Upper lobe of right lung (tissue), 1 donor: ENCODE results near the gene MYOG. TPM values are rescaled to one million over a fixed set of nuclear protein-coding genes. Genes with fewer than 3 reads are reported as not detected.

Source experiments
- ATAC-seq: fragments of 200-7000 bp; cut with Tn5 transposase; one replicate; pipeline ENCODE4 v1.9.1; 2020; ENCODE audit warnings: mild to moderate bottlenecking, moderate library complexity
- DNase-seq: peaks from one replicate; pipeline ENCODE4 v3.0.0-alpha.2; 2020
- H3K27ac ChIP-seq: fragments of 200-600 bp; one replicate; pipeline ENCODE4 v1.8.0; 2022
- H3K27me3 ChIP-seq: fragments of 200-600 bp; one replicate; pipeline ENCODE4 v1.8.0; 2022; ENCODE audit warnings: mild to moderate bottlenecking
- H3K36me3 ChIP-seq: fragments of 200-600 bp; one replicate; pipeline ENCODE4 v1.8.0; 2022
- H3K4me1 ChIP-seq: fragments of 200-600 bp; one replicate; pipeline ENCODE4 v1.8.0; 2022
- H3K4me3 ChIP-seq: fragments of 200-600 bp; one replicate; pipeline ENCODE4 v1.8.0; 2022; ENCODE audit warnings: mild to moderate bottlenecking
- H3K9me3 ChIP-seq: fragments of 200-600 bp; one replicate; pipeline ENCODE4 v1.8.0; 2022
- CTCF ChIP-seq: fragments of 200-600 bp; IDR thresholded peaks from one replicate; pipeline ENCODE4 v1.8.0; 2022; ENCODE audit warnings: antibody characterized with exemption
- intact Hi-C: fragments of 100-400 bp; cut with DNase I; formaldehyde crosslinking; loops from one replicate; pipeline ENCODE4 v1.11.0; 2022
- total RNA-seq: library from RNA; stranded (reverse); fragmentation: NEBNext Ultra II Directional; extraction: Animal tissue kit (Norgen Biotek cat#: 25700); gene quantifications from one replicate; pipeline ENCODE4 v1.2.1, GENCODE V29; 2021
- donor health status: DM: no; HTN: yes; CAD: no; lungs with severe emphysema.

Gene MYOG
- total RNA-seq, 1 donor from 2014 or later = not detected

- H3K4me1 ChIP-seq = peaks cover 3% of the 10 kb centered on the region
- H3K9me3 ChIP-seq = no peaks in the 10 kb centered on the region
- no peak for TF ChIP-seq CTCF
- intact Hi-C loops = loop anchor here (5.0 kb wide), 1 partner anchor 181 kb away; no protein-coding TSS in a partner anchor
- H3K27me3 ChIP-seq = no peaks in the 10 kb centered on the region
- ATAC-seq = no peak
- no peak overlapping the region for H3K27ac ChIP-seq
- no peak overlapping the region for H3K4me3 ChIP-seq
- no peak for DNase-seq
- H3K36me3 ChIP-seq = no peaks in the 10 kb centered on the region
These were observed 49.7 kb downstream of the MYOG start for GRCh38 chr1:203036135-203036534.

DNA sequence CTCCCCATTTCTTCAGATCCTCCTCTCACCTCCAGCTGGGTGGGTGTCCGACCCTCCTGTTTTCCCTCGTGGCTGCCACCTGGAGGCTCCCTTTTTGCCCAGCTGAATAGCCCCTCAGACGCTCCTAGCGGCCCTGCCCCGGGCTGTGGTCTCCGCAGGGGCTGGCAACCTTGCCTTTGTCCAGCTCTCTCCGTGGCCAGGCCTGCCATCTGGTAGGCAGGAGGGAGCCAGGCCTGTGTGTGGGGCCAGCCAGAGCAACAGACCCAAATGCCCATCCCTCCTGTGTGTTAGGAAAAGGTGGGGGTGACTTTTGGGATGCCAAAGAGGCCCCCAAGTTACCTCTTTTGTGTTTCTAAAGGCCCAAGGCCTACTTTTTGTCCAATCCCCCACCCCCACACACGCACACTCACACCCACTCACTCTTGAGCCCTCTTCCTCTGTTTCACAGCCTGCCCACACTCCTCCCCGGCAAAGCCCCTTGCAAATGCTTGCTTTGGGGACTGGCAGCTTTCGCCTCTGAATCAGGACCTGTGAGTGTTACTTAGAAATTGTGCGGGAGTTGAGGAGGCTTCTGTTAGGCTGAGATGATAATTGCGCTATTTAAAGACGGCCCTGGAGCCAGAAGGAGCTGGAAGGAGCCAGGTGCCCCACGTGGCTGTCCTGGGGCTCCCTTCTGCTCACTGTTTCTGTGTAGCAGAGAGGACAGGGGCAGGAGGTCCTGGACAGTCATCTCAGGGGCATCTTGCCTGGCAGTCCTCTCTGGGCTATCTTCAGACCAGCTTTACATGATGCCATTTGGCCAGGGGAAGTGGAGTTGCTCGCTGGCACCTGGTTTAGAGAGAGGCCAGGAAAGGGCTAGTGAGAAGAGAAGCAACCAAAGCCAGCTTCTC, 50.5 kb downstream of the MYOG start:
- Histone ChIP-seq H3K9me3 (no peaks in the 10 kb centered on the region), H3K4me1 (peaks cover 3% of the 10 kb centered on the region), H3K27ac (no peak overlapping the region), H3K4me3 (no peak overlapping the region), H3K27me3 (no peaks in the 10 kb centered on the region), H3K36me3 (no peaks in the 10 kb centered on the region)
- ATAC-seq (no peak), DNase-seq (no peak)
- intact Hi-C loops = loop anchor here (5.0 kb wide), 1 partner anchor 182 kb away; no protein-coding TSS in a partner anchor
- no peak for TF ChIP-seq CTCF

DNA sequence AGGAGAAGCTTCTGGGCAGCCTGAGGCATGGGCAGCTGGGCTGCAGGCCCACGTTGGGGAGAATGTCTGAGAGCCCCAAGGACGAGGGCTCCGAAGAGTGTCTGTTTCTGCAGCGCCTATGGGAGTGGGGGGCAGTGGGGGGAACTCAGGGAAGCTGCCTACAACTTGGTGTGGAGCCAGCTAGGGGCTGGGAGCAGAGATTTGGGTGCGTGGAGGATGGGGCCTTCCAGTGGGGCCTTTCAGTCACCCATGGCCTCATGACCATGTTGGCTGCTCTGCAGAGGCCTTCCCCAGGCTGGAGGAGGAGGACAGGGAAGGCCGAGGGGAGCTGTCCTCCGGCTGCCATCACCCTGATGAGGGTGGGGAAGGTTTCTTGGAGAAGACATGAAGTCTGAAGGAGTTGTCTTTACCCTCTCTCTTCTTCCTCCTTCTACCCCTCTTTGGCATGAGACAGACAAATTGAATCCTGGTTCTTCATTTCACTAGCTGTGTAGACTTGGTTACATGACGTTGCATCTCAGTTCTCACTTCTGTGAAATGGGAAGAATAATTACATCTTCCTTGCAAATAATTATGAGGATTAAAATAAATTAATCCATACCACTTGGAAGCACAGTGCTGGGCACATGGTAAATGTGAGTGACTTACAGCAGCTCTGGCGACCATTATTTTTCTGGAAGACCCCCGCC, 51.2 kb downstream of the MYOG start:
- ATAC-seq (no peak), DNase-seq (no peak)
- Histone ChIP-seq H3K4me3 (no peak overlapping the region), H3K27me3 (no peaks in the 10 kb centered on the region), H3K9me3 (no peaks in the 10 kb centered on the region), H3K27ac (no peak overlapping the region), H3K36me3 (no peaks in the 10 kb centered on the region), H3K4me1 (peaks cover 3% of the 10 kb centered on the region)
- intact Hi-C loops = loop anchor here (5.0 kb wide), 1 partner anchor 183 kb away; no protein-coding TSS in a partner anchor
- TF ChIP-seq CTCF = no peak

DNA sequence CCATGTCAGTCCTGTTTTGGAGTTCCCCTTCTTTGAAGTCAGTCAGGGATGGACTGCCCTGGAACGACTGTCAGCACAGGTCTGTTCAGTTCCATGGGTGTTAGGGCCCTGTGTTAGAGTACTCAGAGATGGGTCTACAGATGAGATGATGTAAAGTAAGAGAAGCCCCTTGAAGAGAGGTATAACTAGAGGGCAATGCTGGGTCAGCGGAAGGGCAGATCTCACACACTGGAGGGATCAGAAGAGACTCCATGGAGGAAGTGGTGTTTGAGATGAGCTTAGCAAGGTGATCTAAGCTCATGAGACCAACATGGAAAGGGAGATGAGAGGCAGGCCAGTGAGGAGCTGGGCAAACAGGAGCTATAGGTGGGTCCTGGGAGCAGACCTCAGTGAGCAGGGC, 51.9 kb downstream of the MYOG start:
- TF ChIP-seq CTCF = no peak
- DNase-seq = no peak
- no peak overlapping the region for H3K4me3 ChIP-seq

GRCh38 chr1:203033287-203033686, 52.5 kb downstream of the MYOG start:
- Histone ChIP-seq H3K36me3 (no peaks in the 10 kb centered on the region), H3K4me1 (no peaks in the 10 kb centered on the region), H3K27ac (no peak overlapping the region), H3K27me3 (no peaks in the 10 kb centered on the region), H3K4me3 (no peak overlapping the region), H3K9me3 (no peaks in the 10 kb centered on the region)
- no peak for TF ChIP-seq CTCF
- ATAC-seq (no peak), DNase-seq (no peak)
- intact Hi-C loops = no loop called here

More for the DNA sequence above, 51.9 kb downstream of the MYOG start:
- Histone ChIP-seq H3K36me3 (no peaks in the 10 kb centered on the region), H3K9me3 (no peaks in the 10 kb centered on the region), H3K4me1 (peaks cover 3% of the 10 kb centered on the region), H3K27ac (no peak overlapping the region), H3K27me3 (no peaks in the 10 kb centered on the region)
- intact Hi-C loops = no loop called here
- ATAC-seq = no peak

Other genes starting within 250 kb of the MYOG start
- 10.0 TPM for gene RABIF, start 196.9 kb downstream of the MYOG start, total RNA-seq
- 24.4 TPM for gene KLHL12, start 158.8 kb downstream of the MYOG start, total RNA-seq
- 126 TPM for gene ADIPOR1, start 127.7 kb downstream of the MYOG start, total RNA-seq
- 71.8 TPM for gene CYB5R1, start 118.8 kb downstream of the MYOG start, total RNA-seq
- gene TMEM183A, start 78.6 kb downstream of the MYOG start, total RNA-seq = 50.4 TPM
- 1.3 TPM for gene PPFIA4, start 59.5 kb downstream of the MYOG start, total RNA-seq
- 4.1 TPM for gene ADORA1, start 41.7 kb upstream of the MYOG start, total RNA-seq
- not detected for gene MYBPH, start 89.8 kb upstream of the MYOG start, total RNA-seq
- 85.1 TPM for gene CHI3L1, start 100.7 kb upstream of the MYOG start, total RNA-seq
- gene CHIT1, start 143.7 kb upstream of the MYOG start, total RNA-seq = 751 TPM
- 95.3 TPM for gene BTG2, start 219.5 kb upstream of the MYOG start, total RNA-seq